Aorta (tissue), 5 donors: ENCODE results near the gene JADE2. TPM values are rescaled to one million over a fixed set of nuclear protein-coding genes. Genes with fewer than 3 reads are reported as not detected.

ENCODE experiments used
- ATAC-seq: fragments of 200-7000 bp; cut with Tn5 transposase; one replicate; pipeline ENCODE4 v1.9.1; 2022; ENCODE audit warnings: moderate library complexity; ENCODE audit not compliant: low FRiP score
- DNase-seq, 2 donors: peaks; one replicate each; pipeline ENCODE4 v3.0.0-alpha.2; 2020
- H3K27ac ChIP-seq, 2 donors: one replicate each; pipeline ENCODE4 v1.5.1; 2013; ENCODE audit warnings: low read length in 2 of 2, mild to moderate bottlenecking in 2 of 2, moderate library complexity in 2 of 2, control low read depth in 1 of 2, inconsistent platforms in 1 of 2, low read depth in 1 of 2
- H3K27me3 ChIP-seq, 2 donors: one replicate each; pipeline ENCODE4 v1.6.1; 2013; ENCODE audit warnings: control low read depth in 1 of 2, low read length in 1 of 2, mild to moderate bottlenecking in 1 of 2, moderate library complexity in 1 of 2; ENCODE audit not compliant: insufficient read depth in 2 of 2, control insufficient read depth in 1 of 2
- H3K36me3 ChIP-seq, 2 donors: one replicate each; pipeline ENCODE4 v1.6.1; 2013; ENCODE audit warnings: control low read depth in 1 of 2, low read length in 1 of 2, mild to moderate bottlenecking in 1 of 2; ENCODE audit not compliant: insufficient read depth in 2 of 2, control insufficient read depth in 1 of 2
- H3K4me1 ChIP-seq, 2 donors: one replicate each; pipeline ENCODE4 v1.6.1; 2013; ENCODE audit warnings: low read length in 2 of 2, control low read depth in 1 of 2, mild to moderate bottlenecking in 1 of 2, moderate library complexity in 1 of 2; ENCODE audit not compliant: insufficient read depth in 2 of 2, control insufficient read depth in 1 of 2
- H3K4me3 ChIP-seq, 2 donors: one replicate each; pipeline ENCODE4 v1.5.1; 2013; ENCODE audit warnings: low read length in 2 of 2, control low read depth in 1 of 2, mild to moderate bottlenecking in 1 of 2
- H3K9me3 ChIP-seq: one replicate; pipeline ENCODE4 v1.6.1; 2013; ENCODE audit warnings: mild to moderate bottlenecking, low read length; ENCODE audit not compliant: control insufficient read depth
- WGBS, 2 donors: extraction: QIAGEN DNeasy Blood & Tissue Kit; methylation state at CpG; one replicate each; pipeline ENCODE4 v1.1.7; 2013; 5-methylcytosine and 5-hydroxymethylcytosine counted together
- intact Hi-C, 2 donors: fragments of 100-400 bp; cut with DNase I; formaldehyde crosslinking; loops; one replicate each; pipeline versions ENCODE4 v1.14.2 to v1.15.0; 2022
- polyA plus RNA-seq, 2 donors: library from polyadenylated mRNA; stranded (reverse); fragments of 200-250 nt; gene quantifications; one replicate each; pipeline ENCODE4 v1.2.3, GENCODE V29; 2013
- total RNA-seq, 2 donors: library from RNA; stranded (reverse); fragmentation: NEBNext Ultra II Directional; extraction: Animal tissue kit (Norgen Biotek cat#: 25700); gene quantifications; one replicate each; pipeline ENCODE4 v1.2.1, GENCODE V29; 2021
- donor health status: healthy with polysubstance abuse.
- donor health status: Bipolar disorder and iron deficiency.
- donor health status: DM: no; HTN: no; CAD: no.
- donor health status: DM: no; HTN: no; CAD: no.
- donor health status: DM: yes; HTN: yes; CAD: no.

JADE2 gene
- total and polyA plus RNA-seq, 4 donors = 6.1 to 60.3 (median 25.7) TPM

DNA sequence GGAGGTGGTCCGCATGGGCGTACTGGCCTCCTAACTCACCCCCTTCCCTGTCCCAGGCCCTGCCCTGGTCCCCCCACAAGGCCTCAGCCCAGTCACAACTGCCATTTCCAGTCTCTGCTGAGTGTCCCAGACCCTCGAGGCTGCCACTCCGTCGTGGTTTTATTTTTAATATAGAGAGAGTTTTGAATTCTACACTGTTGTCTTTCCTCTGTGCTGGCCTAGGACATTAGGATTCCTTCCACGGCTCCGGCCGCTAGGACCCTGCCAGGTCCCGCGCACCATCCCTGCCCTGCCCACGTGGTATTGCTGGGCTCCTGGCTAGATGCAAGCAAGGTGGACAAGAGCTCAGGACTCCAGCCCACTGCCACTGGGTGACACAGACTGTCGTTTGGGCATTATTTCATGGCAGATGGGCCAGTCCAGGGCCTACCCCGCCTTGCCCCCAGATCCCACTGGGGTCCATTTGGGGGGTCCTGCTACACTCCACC lies 53.9 kb downstream of the JADE2 start:
- H3K27me3 ChIP-seq = no peaks in the 10 kb centered on the region
- 86 to 88% methylated on average over 13 of the region's 13 CpGs for WGBS, 2 donors
- DNase-seq (no peak), ATAC-seq (no peak)
- H3K4me3 ChIP-seq = no peak overlapping the region
- no peaks in the 10 kb centered on the region for H3K4me1 ChIP-seq
- intact Hi-C loops = loop anchor here (2.0 to 5.0 kb wide), 3 partner anchors 112 to 169 kb away; partner anchors contain the start of gene CDKN2AIPNL (in 2 of the 2)
- no peaks in the 10 kb centered on the region for H3K9me3 ChIP-seq
- H3K36me3 ChIP-seq = peaks cover 0 to 14% of the 10 kb centered on the region in 2 donors
- no peak overlapping the region for H3K27ac ChIP-seq

DNA sequence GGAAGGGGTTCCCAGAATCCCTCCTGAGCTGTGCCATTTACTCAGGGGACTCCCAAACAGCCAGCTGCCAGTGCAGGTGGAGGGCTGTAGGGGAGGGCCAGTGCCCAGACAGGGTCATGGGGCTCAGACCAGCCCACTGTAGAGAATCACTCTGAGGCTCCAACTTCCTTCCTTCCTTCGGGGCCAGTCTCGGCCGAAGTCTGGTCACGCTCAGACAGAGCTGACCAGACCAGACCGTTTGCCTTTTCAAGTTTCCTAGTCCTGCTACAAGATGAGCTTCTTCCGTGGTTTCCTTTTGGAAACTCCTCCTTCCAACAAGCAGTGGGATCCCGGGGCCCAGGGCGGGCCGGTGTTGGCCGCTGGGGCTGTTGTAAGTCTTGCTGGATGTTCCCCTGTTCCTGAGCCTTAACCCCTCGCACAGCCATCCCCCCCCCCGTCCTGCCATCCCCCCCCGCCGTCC lies 54.6 kb downstream of the JADE2 start:
- Histone ChIP-seq H3K4me3 (no peak overlapping the region), H3K9me3 (no peaks in the 10 kb centered on the region), H3K27ac (no peak overlapping the region), H3K27me3 (no peaks in the 10 kb centered on the region), H3K4me1 (no peaks in the 10 kb centered on the region), H3K36me3 (peaks cover 0 to 7% of the 10 kb centered on the region in 2 donors)
- ATAC-seq = no peak
- DNase-seq = no peak
- 33 to 45% methylated on average over 14 of the region's 14 CpGs for WGBS, 2 donors
- intact Hi-C loops = loop anchor here (5.0 to 10.0 kb wide), 2 partner anchors 278 to 395 kb away; no protein-coding TSS in a partner anchor

- Histone ChIP-seq H3K9me3 (no peaks in the 10 kb centered on the region), H3K36me3 (peaks cover 0 to 6% of the 10 kb centered on the region in 2 donors), H3K4me3 (no peak overlapping the region), H3K27ac (no peak overlapping the region), H3K27me3 (no peaks in the 10 kb centered on the region), H3K4me1 (no peaks in the 10 kb centered on the region)
- no peak for ATAC-seq
- DNase-seq = no peak
- intact Hi-C loops = loop anchor here (5.0 to 10.0 kb wide), 2 partner anchors 279 to 397 kb away; no protein-coding TSS in a partner anchor
- 20 to 24% methylated on average over 8 of the region's 8 CpGs for WGBS, 2 donors
Measured at GRCh38 chr5:134581241-134581981, 55.9 kb downstream of the JADE2 start.

DNA sequence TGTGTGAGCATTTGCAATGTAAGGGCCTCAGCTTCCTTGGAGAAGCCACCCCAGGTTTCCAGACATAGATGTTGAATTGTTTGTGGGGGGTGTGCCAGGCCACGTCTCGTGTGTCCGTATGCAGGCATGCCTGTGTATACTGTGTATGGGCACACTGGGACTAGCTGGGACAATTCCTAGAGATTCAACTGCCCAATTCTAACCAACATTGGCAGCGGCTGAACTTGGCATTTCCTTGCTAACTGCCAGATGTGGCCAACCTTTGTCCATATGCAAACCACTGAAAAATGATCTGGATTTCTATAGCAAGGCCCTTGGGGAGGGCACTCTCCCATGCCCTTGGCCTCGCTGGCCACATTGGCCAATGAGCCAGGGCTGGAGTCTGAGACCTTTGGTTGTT lies 56.8 kb downstream of the JADE2 start:
- peaks cover 0 to 4% of the 10 kb centered on the region in 2 donors for H3K36me3 ChIP-seq
- H3K9me3 ChIP-seq = no peaks in the 10 kb centered on the region
- no peak overlapping the region for H3K4me3 ChIP-seq
- 77 to 78% methylated on average over 5 of the region's 5 CpGs for WGBS, 2 donors
- ATAC-seq = no peak
- no peak overlapping the region for H3K27ac ChIP-seq
- no peak for DNase-seq
- H3K27me3 ChIP-seq = no peaks in the 10 kb centered on the region
- intact Hi-C loops = loop anchor here (5.0 to 10.0 kb wide), 2 partner anchors 280 to 397 kb away; no protein-coding TSS in a partner anchor
- no peaks in the 10 kb centered on the region for H3K4me1 ChIP-seq

- no peaks in the 10 kb centered on the region for H3K4me1 ChIP-seq
- peaks cover 0 to 4% of the 10 kb centered on the region in 2 donors for H3K36me3 ChIP-seq
- no peak overlapping the region for H3K4me3 ChIP-seq
- H3K27ac ChIP-seq = no peak overlapping the region
- 92 to 94% methylated on average over 10 of the region's 10 CpGs for WGBS, 2 donors
- no peaks in the 10 kb centered on the region for H3K27me3 ChIP-seq
- intact Hi-C loops = loop anchor here (5.0 to 10.0 kb wide), 2 partner anchors 281 to 398 kb away; no protein-coding TSS in a partner anchor
- no peaks in the 10 kb centered on the region for H3K9me3 ChIP-seq
- no peak for DNase-seq
- no peak for ATAC-seq
Measured at GRCh38 chr5:134582941-134583340, 57.5 kb downstream of the JADE2 start.

GRCh38 chr5:134583766-134584165 lies 58.3 kb downstream of the JADE2 start:
- ATAC-seq = no peak
- WGBS, 2 donors = 78 to 79% methylated on average over 2 of the region's 2 CpGs
- DNase-seq = no peak
- intact Hi-C loops = loop anchor here (5.0 to 10.0 kb wide), 2 partner anchors 281 to 399 kb away; no protein-coding TSS in a partner anchor
- peaks cover 0 to 4% of the 10 kb centered on the region in 2 donors for H3K36me3 ChIP-seq
- no peaks in the 10 kb centered on the region for H3K4me1 ChIP-seq
- no peak overlapping the region for H3K27ac ChIP-seq
- no peaks in the 10 kb centered on the region for H3K9me3 ChIP-seq
- H3K4me3 ChIP-seq = no peak overlapping the region
- H3K27me3 ChIP-seq = no peaks in the 10 kb centered on the region

- 71 to 77% methylated on average over 3 of the region's 3 CpGs for WGBS, 2 donors
- H3K4me1 ChIP-seq = no peaks in the 10 kb centered on the region
- no peaks in the 10 kb centered on the region for H3K27me3 ChIP-seq
- no peaks in the 10 kb centered on the region for H3K9me3 ChIP-seq
- H3K36me3 ChIP-seq = no peaks in the 10 kb centered on the region
- no peak overlapping the region for H3K27ac ChIP-seq
- H3K4me3 ChIP-seq = no peak overlapping the region
- intact Hi-C loops = loop anchor here (5.0 to 10.0 kb wide), 3 partner anchors 212 to 400 kb away; partner anchors contain the start of gene UBE2B (in 1 of the 2)
- ATAC-seq (no peak), DNase-seq (no peak)
Measured at GRCh38 chr5:134584662-134585061, 59.2 kb downstream of the JADE2 start.

DNA sequence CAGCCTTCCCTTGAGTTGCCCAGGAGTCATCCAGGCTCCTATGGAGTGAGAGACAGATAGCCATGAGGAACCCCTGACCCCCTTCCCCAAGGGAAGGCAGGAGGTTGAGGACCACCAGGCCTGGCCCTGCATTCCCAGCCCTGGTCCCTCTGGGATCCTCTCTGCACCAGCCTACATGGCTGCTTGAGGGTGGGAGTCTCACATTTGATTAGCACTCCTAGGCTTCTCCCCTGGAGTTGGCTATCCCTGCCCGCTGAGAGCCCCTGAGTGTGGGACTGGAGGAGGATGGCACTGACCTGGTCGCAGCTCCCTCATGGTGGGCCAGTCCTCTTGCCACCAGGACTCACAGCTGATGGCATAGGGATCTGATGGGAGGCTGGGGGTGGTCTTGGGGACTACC lies 60.5 kb downstream of the JADE2 start:
- no peaks in the 10 kb centered on the region for H3K9me3 ChIP-seq
- 95 to 98% methylated on average over 2 of the region's 2 CpGs for WGBS, 2 donors
- intact Hi-C loops = loop anchor here in 1 of 2 donors (5.0 to 10.0 kb wide), 3 partner anchors 214 to 401 kb away; partner anchors contain the start of gene UBE2B
- no peak overlapping the region for H3K4me3 ChIP-seq
- no peaks in the 10 kb centered on the region for H3K36me3 ChIP-seq
- ATAC-seq (no peak), DNase-seq (no peak)
- H3K27me3 ChIP-seq = no peaks in the 10 kb centered on the region
- H3K27ac ChIP-seq = no peak overlapping the region
- H3K4me1 ChIP-seq = no peaks in the 10 kb centered on the region
